Stimulated activated CD4-positive, alpha-beta T cell treated with anti-CD3 and anti-CD28 coated beads, Interleukin-4, amount 100 ng/mL, for 1 hour (primary cell): ENCODE results near the gene BMP10.
A peak's percentile ranks its signal among the peaks of the same experiment; 100 is the strongest.
"Not testable (repeated sequence)": the region's sequence is repeated elsewhere in the genome, so short reads cannot be mapped to it uniquely, and the experiment has no call there.

Source experiments
- DNase-seq: peaks from one replicate; pipeline ENCODE4 v3.0.0-alpha.2; 2020

Gene BMP10, protein sequence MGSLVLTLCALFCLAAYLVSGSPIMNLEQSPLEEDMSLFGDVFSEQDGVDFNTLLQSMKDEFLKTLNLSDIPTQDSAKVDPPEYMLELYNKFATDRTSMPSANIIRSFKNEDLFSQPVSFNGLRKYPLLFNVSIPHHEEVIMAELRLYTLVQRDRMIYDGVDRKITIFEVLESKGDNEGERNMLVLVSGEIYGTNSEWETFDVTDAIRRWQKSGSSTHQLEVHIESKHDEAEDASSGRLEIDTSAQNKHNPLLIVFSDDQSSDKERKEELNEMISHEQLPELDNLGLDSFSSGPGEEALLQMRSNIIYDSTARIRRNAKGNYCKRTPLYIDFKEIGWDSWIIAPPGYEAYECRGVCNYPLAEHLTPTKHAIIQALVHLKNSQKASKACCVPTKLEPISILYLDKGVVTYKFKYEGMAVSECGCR

DNA sequence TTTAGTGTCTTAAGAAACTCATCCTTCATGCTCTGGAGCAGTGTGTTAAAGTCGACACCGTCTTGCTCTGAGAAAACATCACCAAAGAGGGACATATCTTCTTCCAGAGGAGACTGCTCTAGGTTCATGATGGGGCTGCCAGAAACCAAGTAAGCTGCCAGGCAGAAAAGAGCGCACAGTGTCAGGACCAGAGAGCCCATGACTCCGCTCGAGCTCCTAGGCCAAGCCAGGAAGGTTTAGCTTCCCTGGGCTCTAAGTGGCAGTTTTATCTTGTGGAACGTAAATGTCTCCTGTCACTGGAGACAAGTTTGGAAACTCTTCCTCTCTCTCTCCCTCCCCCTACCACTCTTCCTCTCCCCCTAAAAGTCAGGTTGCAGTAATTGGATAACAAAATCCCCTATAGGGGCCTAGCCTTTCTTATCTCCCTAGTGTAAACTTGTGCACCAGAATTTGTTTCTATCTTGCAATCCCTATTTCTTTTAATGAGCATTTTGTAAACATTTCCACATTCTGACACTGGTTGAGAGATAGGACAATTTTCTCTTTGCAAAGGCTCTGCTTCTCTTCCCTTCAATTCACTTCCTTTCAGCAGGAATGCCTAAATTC lies at the start of gene BMP10:
TSS of gene BMP10 (minus strand) at position 239 of the 606 bp plus-strand sequence. CDS start at position 200, 39 bp downstream.
- DNase-seq = no peak

DNA sequence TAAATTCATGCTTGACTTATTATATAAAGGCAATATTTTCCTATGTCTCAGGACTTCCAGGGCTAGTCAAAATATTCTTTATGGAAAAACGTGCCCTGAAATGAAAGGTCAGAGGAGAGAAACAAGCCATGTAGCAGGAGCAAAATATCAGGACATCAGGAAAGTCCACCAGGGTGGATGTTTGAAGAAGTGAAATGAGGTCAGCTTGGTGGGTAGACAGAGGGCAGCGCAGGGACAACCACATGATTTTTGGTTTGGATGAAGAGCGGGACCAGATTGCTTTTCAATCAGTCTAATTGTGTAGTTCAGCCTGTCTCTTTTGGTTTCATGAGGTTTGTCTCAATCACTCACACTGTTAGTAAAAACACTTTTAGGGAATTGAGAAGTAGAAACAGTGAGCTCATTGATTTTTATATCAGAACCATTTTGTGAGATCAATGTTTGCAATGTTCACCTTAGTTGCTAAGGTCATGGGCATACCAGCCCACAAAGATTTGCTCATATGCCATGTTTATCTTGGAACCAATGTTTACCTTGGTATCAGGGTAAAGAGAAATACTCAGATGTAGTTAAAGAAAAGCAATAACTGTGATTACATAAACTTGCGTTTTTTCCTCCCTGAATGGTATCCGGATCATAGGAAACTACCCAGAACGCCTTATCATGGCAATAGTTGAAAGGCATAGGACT lies 49.4 kb upstream of the BMP10 start:
- no peak for DNase-seq

DNA sequence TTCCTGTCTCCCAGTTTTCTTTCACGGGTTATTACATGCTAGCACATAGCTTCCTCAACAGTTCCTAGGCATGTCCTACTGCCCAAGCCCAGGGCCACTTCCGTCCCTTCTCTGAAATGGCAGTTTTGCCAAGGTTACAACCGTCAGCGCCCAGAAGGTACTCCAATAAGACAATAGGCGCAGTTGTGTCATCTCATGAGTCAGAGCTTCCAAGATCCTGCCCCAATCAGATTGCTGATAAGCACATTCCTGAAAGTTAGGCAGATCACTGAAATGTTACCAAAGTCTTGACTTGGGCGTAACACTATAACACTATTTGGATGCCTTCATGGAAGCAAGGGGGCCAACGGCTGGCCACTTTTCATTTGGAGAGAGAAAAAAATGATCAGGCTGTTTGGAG lies 47.3 kb upstream of the BMP10 start:
- DNase-seq = no peak

DNA sequence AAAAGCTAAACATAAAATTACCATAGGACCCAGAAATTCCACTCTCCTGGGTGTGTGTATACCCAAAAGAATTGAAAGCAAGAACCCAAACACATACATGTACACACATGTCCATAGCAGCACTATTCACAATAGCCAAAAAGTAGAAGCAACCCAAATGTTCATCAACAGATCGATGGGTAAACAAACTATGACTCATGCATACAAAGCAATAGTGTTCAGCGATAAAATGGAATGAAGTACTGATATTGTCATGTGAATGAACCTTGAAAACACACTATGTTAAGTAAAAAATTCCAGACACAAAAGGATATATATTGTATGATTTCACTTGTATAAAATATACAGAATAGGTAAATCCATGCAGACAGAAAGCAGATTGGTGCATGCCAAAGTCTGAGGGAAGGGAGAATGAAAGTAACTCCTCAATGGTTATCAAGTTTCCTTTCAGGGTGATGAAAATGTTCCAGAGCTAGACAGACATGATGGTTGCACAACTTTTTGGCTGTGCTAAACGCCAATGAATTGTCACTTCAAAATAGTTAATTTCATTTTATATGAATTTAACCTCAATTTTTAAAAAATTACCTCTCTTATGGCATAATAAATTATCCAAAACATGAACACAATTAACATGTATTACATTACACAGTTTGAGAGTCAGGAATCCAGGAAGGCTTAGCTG lies 46.0 kb upstream of the BMP10 start:
- no peak for DNase-seq

DNA sequence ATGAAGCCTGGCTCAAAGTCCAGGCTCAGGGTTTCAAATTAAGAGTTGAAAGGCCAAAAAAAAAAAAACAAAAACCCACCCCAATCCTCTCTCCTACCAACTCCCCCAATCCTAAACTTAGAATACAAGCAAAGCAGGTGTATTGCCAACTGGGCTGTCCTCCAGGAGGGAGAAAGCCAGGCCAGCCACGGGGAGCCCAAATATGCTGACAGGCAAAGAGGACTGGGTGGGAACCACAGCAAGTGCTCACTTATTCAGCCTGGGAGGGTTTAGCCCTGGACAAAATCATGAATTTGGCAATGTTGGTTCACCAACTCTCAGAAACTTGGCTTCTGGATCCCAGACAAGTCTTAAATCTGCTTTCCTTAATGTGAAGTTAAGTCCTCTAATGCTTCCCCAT lies 45.0 kb upstream of the BMP10 start:
- DNase-seq = no peak

DNA sequence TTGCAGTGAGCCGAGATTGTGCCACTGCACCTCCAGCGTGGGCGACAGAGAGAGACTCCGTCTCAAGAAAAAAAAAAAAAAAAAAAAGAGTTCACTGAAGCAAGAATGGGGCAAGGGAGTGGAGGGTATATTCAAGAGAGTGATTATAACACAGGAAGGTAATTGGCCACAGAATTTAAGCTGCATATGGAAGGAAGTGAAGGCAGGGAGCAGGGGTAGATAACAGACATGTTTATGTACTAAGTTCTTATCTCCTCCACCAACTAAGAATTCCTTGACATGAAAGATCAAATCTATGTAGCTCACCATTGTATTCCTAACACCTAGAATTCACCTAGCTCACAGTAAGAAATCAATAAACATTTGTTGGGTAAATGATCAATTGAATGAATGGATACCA lies 44.2 kb upstream of the BMP10 start:
- DNase-seq = no peak

DNA sequence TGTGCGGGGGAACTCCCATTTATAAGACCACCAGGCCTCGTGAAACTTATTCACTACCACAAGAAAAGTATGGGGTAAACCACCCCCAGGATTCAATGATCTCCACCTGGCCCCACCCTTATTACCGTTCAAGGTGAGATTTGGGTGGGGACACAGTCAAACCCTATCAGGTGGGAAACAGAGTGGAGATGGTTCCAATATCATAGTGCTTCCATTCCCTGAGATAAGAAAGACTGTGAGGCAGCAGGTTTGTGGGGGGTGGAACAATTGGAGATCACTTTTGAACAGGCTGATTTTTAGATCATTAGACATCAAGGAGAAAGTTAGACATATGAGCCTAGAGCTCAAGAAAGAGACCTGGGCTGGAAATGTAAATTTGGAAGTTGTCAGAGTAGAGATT lies 42.2 kb upstream of the BMP10 start:
- no peak for DNase-seq

DNA sequence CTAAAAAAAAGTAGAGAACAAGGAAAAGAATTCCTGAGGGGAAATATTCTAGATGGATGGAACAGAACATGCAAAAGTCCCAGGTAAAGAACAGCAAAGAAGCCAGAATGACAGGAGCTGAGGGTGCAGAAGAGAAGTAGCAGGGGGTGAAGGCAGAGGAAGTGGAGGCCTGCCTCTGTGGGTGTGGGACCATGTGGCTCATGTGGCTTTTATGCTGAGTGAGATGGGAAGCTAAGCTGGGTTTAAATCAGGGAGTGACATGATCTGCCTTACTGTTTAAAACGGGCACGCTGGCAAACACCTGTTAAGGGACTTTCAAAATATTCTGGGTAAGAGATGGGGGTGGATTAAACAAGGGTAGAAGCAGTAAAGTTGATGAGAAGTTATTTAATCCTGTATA lies 41.5 kb upstream of the BMP10 start:
- no peak for DNase-seq

DNA sequence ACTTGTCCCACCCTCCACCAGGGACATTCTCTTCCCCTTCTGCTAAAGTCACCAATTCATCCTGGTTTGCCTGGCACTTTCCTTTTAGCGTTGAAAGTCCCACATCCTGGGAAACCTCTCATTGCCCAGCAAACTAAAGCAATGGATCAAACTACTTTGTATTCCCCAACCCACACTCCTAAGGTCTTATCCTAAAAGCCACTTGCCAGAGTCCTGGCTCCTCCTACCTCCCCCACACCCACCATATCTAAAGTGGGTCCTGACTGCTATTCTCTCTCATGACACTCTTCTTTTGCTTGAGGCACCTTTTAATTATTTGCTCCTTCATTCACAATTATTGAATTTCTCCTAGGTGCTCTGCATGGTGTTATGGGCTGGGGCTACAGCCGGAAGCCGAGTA lies 40.9 kb upstream of the BMP10 start:
- DNase-seq = no peak

DNA sequence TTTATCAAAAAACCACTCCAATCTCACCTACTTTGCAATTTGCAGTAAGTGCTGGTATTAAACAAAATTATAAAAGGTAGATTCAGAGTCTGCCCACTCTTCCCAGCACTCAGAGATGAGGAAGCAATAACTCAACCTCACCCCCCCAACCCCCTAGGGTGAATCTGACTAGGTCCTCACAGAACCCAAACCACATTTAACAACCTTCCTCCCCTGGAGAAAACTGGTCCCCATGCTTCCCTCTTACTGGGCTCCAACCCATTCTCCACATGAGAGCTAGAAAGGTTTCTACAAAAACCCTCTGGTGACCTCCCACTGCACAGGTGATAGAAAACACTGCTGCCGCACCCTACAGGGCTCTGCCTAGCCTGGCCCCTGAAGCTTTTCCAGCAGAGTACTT lies 40.5 kb upstream of the BMP10 start:
- no peak for DNase-seq

DNA sequence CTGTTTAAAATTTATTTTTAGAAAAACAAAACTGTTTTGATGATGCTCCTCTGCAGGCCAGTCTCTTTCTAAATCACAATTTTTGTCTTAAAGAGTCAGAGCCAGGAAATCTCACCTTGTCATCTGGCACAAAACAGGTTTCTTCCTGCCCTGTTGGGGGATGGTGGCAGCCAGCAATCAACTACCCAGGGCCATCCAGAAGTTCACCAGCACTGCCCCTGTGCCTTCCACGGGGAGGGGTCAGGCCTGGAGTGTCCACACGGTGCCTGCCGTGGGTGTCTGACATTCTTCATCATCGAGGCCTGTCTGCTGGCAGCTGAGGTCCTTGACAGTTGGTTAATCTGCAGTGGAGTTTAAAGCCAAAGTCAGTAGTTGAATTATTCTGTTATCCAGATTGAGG lies 40.0 kb upstream of the BMP10 start:
- no peak for DNase-seq

DNA sequence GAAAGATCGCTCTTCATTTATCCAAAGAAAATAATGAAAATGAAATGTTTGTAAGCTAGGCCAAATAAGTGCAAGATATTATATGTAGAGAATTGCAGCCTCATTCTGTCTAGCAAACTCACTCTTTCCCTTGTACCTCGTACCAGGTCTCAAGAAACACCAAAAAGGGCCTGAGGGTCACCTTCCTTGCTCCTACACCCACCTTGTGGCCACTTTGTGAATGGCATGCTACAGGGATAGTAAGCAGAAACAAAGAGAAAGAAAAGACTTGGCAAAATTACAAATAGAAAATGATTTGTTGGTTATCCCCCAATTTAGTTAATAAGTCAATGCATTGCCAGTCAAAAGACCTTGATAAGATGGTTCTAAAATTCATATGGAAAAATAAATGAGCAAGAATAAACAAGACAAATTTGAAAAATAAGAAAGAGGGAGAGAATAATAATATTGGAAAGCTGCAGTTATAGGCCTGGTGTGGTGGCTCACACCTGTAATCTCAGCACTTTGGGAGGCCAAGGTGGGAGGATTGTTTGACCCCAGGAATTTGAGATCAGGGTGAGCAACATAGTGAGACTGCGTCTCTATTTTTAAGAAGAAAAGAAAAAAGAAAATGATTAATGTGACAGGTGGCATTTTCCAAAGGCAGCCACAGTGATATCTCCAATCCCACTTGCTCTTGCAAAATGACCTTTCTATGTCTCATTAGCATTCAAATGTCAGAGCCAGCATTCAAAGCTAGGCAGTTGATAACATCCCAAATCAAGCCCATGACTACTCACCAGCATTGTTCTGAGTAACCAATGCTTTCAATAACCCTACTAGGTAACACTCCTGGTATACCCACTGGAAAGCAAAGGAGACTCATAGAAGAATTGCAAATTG lies 38.8 kb upstream of the BMP10 start:
- DNase-seq = peak; percentile 72

DNA sequence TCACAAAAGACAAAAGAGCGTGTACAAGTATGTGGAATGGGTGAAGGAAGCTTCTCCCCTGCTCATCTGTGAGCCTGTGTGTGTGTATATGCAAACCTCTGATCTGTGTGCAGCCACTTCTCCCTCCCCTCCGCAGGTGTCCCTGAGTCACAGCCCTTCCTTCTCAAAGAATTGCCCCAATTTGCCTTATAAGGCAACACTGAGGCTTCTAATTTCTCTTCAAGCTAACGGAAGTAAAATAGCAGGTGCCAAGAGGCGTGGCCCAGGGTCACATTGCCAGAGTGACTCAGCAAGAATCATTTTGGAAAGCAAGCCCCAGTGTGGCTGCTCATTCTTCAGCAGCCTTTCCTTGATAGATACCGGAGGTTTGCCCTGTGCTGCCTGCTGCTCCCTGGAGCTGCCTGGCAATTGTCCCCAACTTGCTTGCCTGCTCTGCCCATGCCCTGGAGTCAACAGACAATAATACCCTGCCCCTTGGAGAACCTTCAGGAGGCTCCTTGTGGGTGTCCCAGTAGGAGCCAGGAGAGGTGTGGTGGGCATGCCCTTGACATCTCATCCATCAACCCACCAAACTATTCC lies 37.3 kb upstream of the BMP10 start:
- peak; percentile 80 for DNase-seq

DNA sequence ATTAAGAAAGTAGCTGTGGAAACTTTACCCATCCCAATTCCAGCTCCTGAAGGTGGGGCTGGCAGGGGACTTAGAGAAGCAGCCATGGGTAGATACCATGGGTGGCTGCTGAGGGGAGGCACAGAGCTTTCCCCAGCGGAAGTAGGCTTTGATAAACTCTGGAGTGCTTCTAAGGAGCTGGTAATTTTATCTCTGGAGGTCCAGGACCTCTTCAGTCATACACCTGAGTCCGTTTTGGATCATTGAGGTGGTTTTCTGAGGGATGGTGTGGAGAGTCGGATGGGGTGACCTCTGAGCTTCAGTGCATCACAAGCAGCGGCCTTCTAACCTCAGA lies 36.7 kb upstream of the BMP10 start:
- no peak for DNase-seq

DNA sequence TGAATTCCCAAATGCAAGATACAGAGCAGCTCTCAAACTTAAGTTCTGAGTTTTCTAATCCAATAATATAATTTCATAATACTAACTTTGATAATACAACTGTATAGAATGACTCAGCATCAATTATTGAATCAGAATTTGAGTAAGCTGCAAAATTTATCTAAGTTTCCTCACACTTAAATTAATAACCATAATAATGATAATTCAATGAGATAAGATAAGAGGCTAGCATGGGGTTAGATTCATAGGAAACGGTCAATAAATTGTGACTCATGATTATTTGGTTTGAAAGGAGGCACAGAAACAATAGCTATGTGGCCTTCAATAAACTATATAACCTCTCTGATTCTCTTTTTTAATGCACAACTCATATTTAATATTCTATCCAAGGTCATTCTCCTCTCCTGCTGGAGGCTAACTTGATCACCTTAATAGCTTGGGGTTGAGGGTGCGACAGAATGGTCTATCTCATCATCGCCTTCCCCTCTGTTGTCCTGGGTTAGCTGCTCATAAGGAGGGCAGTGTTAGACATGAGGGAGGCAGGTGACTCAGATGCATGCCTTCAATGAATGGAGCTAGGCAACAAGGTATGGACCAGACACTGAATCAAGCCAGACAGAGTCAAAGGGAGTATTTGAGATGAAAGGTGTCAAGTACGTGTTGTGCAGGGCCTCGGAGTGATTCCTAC lies 36.2 kb upstream of the BMP10 start:
- no peak for DNase-seq

DNA sequence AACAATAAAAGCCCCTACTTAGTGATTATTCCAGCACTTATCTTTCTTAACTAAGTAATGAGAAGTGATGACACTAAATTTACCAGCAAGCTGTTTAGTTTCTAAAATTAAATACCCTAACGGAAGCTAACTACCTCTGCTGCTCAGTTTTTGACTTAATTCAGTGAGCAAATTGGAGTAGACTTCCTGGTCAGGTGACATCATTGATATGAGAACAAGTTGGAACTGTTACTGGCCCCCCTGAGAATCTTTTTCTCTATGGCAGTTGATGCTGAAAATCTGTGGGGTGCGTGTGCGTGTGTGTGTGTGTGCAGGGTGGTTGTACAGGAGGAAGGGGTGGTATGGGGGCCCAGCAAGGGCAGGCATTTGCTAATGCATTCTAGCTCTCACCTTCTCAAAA lies 35.5 kb upstream of the BMP10 start:
- DNase-seq = no peak

DNA sequence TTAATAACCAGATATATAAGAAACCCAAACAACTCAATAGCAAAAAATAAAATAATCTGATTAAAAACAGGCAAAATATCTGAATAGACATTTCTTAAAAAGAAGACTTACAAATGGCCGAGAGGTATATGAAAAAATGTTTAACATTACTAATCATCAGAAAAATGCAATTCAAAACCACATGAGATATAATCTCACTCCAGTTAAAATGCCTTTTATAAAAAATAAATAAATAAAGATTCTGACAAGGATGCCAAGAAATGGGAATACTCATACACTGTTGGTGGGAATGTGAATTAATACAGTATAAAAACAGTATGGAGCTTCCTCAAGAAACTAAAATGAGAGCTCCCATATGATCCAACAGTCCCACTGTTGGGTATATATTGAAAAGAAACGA lies 33.9 kb upstream of the BMP10 start:
- no peak for DNase-seq

DNA sequence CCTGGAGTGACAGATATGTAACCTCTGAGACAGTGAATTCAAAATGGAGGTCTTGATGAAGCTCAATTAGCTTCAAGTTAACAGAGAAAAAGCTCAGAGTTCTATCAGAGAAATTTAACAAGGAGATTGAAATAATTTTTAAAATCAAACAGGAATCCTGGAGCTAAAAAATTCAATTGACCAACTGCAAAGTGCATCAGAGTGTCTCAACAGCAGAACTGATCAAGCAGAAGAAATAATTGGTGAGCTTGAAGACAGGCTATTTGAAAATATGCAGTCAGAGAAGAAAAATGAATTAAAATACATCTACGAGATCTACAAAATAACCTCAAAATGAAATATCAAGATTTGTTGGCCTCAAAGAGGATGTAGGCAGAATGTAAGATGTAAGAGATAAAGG lies 30.4 kb upstream of the BMP10 start:
- no peak for DNase-seq

DNA sequence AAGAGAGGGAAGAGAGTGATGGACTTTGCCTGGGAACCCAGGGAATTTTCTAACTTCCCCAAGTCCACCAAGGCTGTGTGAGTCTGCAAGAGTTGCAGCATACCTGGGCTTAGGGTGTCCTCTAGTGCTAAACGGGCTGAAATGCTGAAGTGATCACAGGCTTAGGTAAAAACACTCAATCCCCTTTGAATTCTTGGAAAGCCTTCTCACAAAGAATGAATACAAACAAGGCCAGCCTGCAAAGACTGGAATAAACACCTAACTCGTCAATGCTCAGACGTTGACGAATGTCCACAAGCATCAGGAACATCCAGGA lies 30.0 kb upstream of the BMP10 start:
- no peak for DNase-seq

DNA sequence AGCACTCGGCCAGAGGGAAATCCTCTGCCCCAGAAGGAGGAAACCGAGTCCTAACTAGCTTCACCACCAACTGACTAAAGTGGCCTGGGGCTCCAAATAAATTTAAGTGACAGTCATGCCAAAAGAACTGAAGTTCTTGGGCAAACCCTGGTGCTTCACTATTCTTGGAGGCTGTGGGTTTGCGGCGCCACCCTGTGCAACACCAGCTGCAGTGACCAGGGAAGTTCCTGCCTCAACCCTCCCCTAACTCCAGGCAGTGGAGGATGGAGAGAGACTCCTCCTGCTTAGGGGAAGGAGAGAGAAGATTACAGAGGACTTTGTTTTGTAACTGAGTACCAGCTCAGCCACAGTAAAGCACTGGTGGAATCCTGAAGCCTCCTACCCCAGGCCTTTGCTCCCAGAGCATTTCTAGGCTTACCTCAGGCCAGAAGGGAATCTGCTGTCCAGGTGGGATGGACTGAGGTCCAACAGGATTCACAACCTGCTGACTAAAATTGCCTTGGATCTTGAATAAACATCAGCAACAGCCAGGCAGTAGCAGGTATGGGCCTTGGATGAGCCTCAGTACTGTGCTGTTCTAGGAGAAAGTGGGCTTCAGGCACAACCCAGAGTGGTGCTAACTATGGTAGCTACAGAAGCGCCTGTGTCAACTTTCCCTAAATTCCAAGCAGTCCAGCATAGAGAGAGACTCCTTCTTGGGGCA lies 29.4 kb upstream of the BMP10 start:
- no peak for DNase-seq

DNA sequence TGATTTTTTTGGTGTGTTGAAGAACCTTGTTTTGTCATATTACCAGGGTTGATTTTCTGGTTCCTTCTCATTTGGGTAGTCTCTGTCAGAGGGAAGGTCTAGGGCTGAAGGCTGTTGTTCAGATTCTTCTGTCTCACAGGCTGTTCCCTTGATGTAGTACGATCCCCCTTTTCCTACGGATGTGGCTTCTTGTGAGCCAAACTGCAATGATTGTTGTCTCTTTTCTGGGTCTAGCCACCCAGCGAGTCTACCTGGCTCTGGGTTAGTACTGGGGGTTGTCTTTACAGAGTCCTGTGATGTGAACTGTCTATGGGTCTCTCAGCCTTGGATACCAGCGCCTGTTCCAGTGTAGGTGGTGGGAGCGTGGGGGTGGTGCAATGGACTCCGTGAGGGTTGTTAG lies 24.8 kb upstream of the BMP10 start:
- not testable (repeated sequence) for DNase-seq
